Astrocyte (in vitro differentiated cells and primary cell): ENCODE data around the gene ITGB2. TPM values are rescaled to one million over a fixed set of nuclear protein-coding genes. Genes with fewer than 3 reads are reported as not detected.

Source experiments
- DNase-seq: peaks from one replicate; pipeline ENCODE4 v3.0.0-alpha.2; 2010; ENCODE audit warnings: low read depth
- FAIRE-seq: peaks from 2 replicates; lab custom pipeline; 2011; peaks lifted over from hg19 to GRCh38; lab: Jason Lieb, UNC
- H2AFZ ChIP-seq: 2 replicates; pipeline ENCODE4 v1.6.0; 2012; ENCODE audit warnings: low read depth, low read length, inconsistent platforms
- H3K27ac ChIP-seq: 2 replicates; pipeline ENCODE4 v1.5.1; 2011; ENCODE audit warnings: low read depth, low read length, inconsistent platforms
- H3K27me3 ChIP-seq: 2 replicates; pipeline ENCODE4 v1.6.0; 2011; ENCODE audit warnings: low read length, inconsistent platforms; ENCODE audit not compliant: insufficient read depth
- H3K36me3 ChIP-seq: 2 replicates; pipeline ENCODE4 v1.5.1; 2011; ENCODE audit warnings: low read length, inconsistent platforms; ENCODE audit not compliant: insufficient read depth
- H3K4me1 ChIP-seq: 2 replicates; pipeline ENCODE4 v1.5.1; 2011; ENCODE audit warnings: low read length, inconsistent platforms; ENCODE audit not compliant: insufficient read depth
- H3K4me2 ChIP-seq: 2 replicates; pipeline ENCODE4 v1.6.0; 2012; ENCODE audit warnings: low read length, inconsistent platforms
- H3K4me3 ChIP-seq: 2 replicates; pipeline ENCODE4 v1.5.1; 2011; ENCODE audit warnings: low read depth, mild to moderate bottlenecking, low read length, inconsistent platforms; ENCODE audit not compliant: insufficient read depth
- H3K79me2 ChIP-seq: 2 replicates; pipeline ENCODE4 v1.6.0; 2012; ENCODE audit warnings: mild to moderate bottlenecking, low read length, inconsistent platforms; ENCODE audit not compliant: insufficient read depth
- H3K9ac ChIP-seq: 2 replicates; pipeline ENCODE4 v1.6.0; 2012; ENCODE audit warnings: mild to moderate bottlenecking, low read length, inconsistent platforms
- H3K9me3 ChIP-seq: 2 replicates; pipeline ENCODE4 v1.5.1; 2012; ENCODE audit warnings: low read depth, mild to moderate bottlenecking, low read length, inconsistent platforms; ENCODE audit not compliant: insufficient read depth
- H4K20me1 ChIP-seq: 2 replicates; pipeline ENCODE4 v1.6.0; 2012; ENCODE audit warnings: low read length, inconsistent platforms; ENCODE audit not compliant: insufficient read depth
- H3K27ac Mint-ChIP-seq: one replicate; pipeline ENCODE4 v1.8.0; 2021; ENCODE audit warnings: mild to moderate bottlenecking, mixed read lengths; ENCODE audit not compliant: unreplicated experiment
- H3K27me3 Mint-ChIP-seq: one replicate; pipeline ENCODE4 v1.8.0; 2021; ENCODE audit warnings: low read depth, mixed read lengths; ENCODE audit not compliant: unreplicated experiment
- H3K36me3 Mint-ChIP-seq: one replicate; pipeline ENCODE4 v1.8.0; 2021; ENCODE audit warnings: low read depth, mixed read lengths; ENCODE audit not compliant: unreplicated experiment
- H3K4me1 Mint-ChIP-seq: one replicate; pipeline ENCODE4 v1.8.0; 2021; ENCODE audit warnings: low read depth, mixed read lengths; ENCODE audit not compliant: unreplicated experiment
- H3K4me3 Mint-ChIP-seq: one replicate; pipeline ENCODE4 v1.8.0; 2021; ENCODE audit warnings: mild to moderate bottlenecking, moderate library complexity, mixed read lengths; ENCODE audit not compliant: unreplicated experiment
- H3K9me3 Mint-ChIP-seq: one replicate; pipeline ENCODE4 v1.8.0; 2021; ENCODE audit warnings: mild to moderate bottlenecking, mixed read lengths; ENCODE audit not compliant: unreplicated experiment
- EZH2 ChIP-seq: IDR thresholded peaks from 2 replicates; pipeline ENCODE4 v1.6.1; 2012; ENCODE audit warnings: mild to moderate bottlenecking, low read length, inconsistent platforms; ENCODE audit not compliant: insufficient read depth
- total RNA-seq: library from RNA; stranded (reverse); gene quantifications from 2 replicates; pipeline ENCODE4 v1.2.1, GENCODE V29; 2021
- TF ChIP-seq, protein P1 (sequence below): IDR thresholded peaks from 2 replicates; pipeline ENCODE4 v1.5.1; 2011; ENCODE audit warnings: low read depth, mild to moderate bottlenecking, inconsistent platforms, low read length, moderate library complexity; ENCODE audit not compliant: insufficient read depth

Gene ITGB2
- total RNA-seq, 1 donor from 2014 or later: 0.61 TPM

DNA sequence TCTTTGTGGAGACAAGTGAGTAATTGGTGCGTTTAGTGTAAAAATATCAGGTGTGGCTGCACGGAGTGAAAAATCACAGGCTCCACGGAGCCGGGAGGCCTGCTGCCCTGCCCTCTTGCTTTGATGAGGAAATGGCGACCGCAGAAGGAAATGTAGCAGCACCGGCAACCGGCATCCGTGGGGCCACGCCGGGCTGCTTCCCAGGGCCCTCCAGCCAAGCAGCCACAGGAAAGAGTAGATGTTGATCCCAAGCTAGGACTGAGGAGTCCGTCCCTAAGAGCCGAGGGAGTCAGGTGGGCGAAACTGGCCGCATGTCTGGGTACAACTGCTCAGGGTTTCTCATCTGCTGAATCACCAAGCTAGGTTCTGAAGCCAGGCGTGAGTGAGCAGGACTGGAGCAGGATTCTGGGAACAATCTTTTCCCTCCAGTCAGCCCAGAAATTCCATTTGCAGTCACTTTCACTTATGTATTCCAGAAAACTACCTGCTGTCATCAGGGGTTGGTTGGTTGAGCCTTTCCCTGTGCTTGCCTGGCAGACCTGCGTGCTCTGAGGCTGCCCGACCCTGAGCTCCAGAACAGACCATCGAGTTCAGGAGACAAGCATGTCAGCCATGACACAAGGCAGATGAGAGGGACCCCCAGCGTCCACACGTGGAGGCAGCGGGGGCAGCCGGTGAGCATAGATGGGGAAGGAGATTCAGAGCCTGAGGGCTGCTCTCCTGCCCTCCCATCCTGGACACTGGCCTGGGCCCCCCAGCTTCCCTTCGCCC is 5.8 kb upstream of the ITGB2 start:
- FAIRE-seq (no peak), DNase-seq (peak; percentile 37)
- H3K4me3 Mint-ChIP-seq: no peak overlapping the region
- Histone ChIP-seq H3K4me2 (peak overlapping the region; percentile 83), H3K79me2 (no peaks in the 10 kb centered on the region), H2AFZ (no peak overlapping the region), H3K9me3 (no peaks in the 10 kb centered on the region), H3K9ac (no peak overlapping the region), H3K4me3 (no peak overlapping the region), H4K20me1 (peaks cover 43% of the 10 kb centered on the region), H3K27ac (no peak overlapping the region), H3K4me1 (peaks cover 38% of the 10 kb centered on the region), H3K27me3 (peaks cover 44% of the 10 kb centered on the region), H3K36me3 (no peaks in the 10 kb centered on the region)
- no peak overlapping the region for H3K27ac Mint-ChIP-seq
- H3K27me3 Mint-ChIP-seq: peaks cover 67% of the 10 kb centered on the region
- no peaks in the 10 kb centered on the region for H3K36me3 Mint-ChIP-seq
- H3K9me3 Mint-ChIP-seq: no peaks in the 10 kb centered on the region
- H3K4me1 Mint-ChIP-seq: peaks cover 22% of the 10 kb centered on the region
- TF ChIP-seq, protein P1, sequence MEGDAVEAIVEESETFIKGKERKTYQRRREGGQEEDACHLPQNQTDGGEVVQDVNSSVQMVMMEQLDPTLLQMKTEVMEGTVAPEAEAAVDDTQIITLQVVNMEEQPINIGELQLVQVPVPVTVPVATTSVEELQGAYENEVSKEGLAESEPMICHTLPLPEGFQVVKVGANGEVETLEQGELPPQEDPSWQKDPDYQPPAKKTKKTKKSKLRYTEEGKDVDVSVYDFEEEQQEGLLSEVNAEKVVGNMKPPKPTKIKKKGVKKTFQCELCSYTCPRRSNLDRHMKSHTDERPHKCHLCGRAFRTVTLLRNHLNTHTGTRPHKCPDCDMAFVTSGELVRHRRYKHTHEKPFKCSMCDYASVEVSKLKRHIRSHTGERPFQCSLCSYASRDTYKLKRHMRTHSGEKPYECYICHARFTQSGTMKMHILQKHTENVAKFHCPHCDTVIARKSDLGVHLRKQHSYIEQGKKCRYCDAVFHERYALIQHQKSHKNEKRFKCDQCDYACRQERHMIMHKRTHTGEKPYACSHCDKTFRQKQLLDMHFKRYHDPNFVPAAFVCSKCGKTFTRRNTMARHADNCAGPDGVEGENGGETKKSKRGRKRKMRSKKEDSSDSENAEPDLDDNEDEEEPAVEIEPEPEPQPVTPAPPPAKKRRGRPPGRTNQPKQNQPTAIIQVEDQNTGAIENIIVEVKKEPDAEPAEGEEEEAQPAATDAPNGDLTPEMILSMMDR: no peak
- no peak for TF ChIP-seq EZH2

DNA sequence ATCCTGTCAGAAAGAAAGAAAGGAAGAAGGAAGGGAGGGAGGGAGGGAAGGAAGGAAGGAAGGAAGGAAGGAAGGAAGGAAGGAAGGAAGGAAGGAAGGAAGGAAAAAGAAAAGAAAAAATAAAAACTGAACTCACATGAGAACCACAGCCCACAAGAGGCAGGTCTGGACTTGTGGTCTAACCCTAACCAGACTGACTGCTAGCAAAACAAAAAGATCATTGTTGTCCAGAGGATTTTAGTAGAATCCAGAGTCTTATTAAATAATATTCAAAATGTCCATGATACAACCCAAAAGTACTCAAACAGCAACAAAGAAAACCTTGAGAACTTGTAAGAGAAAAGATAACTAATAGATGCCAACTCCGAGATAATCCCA is 4.7 kb upstream of the ITGB2 start:
- FAIRE-seq (no peak), DNase-seq (no peak)
- Mint-ChIP-seq H3K9me3 (peaks cover 2% of the 10 kb centered on the region), H3K4me3 (no peak overlapping the region), H3K27ac (no peak overlapping the region), H3K27me3 (peaks cover 65% of the 10 kb centered on the region), H3K4me1 (peaks cover 22% of the 10 kb centered on the region), H3K36me3 (no peaks in the 10 kb centered on the region)
- Histone ChIP-seq H3K4me1 (peaks cover 29% of the 10 kb centered on the region), H3K4me2 (no peak overlapping the region), H3K9ac (no peak overlapping the region), H3K36me3 (no peaks in the 10 kb centered on the region), H2AFZ (no peak overlapping the region), H3K9me3 (no peaks in the 10 kb centered on the region), H3K27ac (no peak overlapping the region), H4K20me1 (peaks cover 32% of the 10 kb centered on the region), H3K27me3 (peaks cover 42% of the 10 kb centered on the region), H3K4me3 (no peak overlapping the region), H3K79me2 (no peaks in the 10 kb centered on the region)
- TF ChIP-seq EZH2: no peak

DNA sequence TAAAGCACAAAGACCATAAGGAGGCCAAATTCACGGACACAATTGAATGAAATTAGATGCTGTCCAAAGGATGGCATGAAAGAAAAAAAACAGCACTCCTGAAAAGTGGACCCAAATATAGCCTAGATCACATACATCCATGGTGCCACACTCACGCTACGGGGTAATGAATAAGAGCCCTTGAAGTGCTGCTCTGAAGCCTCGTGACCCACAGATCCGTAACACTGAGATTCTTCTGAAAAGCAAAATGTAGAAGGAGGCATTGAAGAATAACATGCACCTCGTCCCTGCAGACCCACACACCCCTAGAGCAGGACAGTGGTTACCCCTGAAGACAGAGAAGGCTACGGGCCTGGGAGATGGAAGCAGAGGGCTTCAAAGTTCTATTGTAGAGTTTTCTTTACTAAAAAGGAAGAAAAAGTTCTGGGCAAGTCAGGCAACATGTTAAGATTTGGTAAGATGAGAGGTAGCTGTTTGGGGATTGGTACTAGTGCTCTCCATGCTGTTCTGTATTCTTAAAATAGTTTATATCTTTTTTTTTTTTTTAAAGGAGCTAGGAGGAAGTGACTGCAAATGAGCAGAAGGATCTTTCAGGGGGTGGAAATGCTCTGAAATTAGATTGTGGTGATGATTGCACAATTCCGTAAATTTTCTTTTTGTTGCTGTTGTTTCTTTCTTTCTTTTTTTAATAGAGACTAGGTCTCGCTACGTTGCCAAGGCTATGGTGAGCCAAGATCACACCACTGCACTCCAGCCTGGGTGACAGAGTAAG is 4.1 kb upstream of the ITGB2 start:
- H3K4me1 Mint-ChIP-seq: peaks cover 22% of the 10 kb centered on the region

More for the DNA sequence above, 4.1 kb upstream of the ITGB2 start:
- peaks cover 42% of the 10 kb centered on the region for H3K27me3 ChIP-seq
- TF ChIP-seq, protein P1: no peak
- TF ChIP-seq EZH2: no peak
- H3K36me3 ChIP-seq: no peaks in the 10 kb centered on the region
- no peak overlapping the region for H3K9ac ChIP-seq
- H3K4me1 ChIP-seq: peaks cover 29% of the 10 kb centered on the region
- no peaks in the 10 kb centered on the region for H3K79me2 ChIP-seq
- FAIRE-seq (no peak), DNase-seq (peak; percentile 36)
- Mint-ChIP-seq H3K27me3 (peaks cover 66% of the 10 kb centered on the region), H3K9me3 (peaks cover 2% of the 10 kb centered on the region), H3K27ac (no peak overlapping the region), H3K36me3 (no peaks in the 10 kb centered on the region), H3K4me3 (no peak overlapping the region)
- peaks cover 26% of the 10 kb centered on the region for H4K20me1 ChIP-seq
- H3K4me3 ChIP-seq: no peak overlapping the region
- no peaks in the 10 kb centered on the region for H3K9me3 ChIP-seq
- H2AFZ ChIP-seq: no peak overlapping the region
- no peak overlapping the region for H3K4me2 ChIP-seq
- no peak overlapping the region for H3K27ac ChIP-seq
